ENCODE results near the gene VPS13D. TPM values are rescaled to one million over a fixed set of nuclear protein-coding genes. Genes with fewer than 3 reads are reported as not detected.
"Not testable (repeated sequence)": the region's sequence is repeated elsewhere in the genome, so short reads cannot be mapped to it uniquely, and the experiment has no call there.

The VPS13D gene
- total RNA-seq, 1 donor from 2014 or later: 77.8 TPM

GRCh38 chr1:12209495-12209832 is 20.4 kb upstream of the VPS13D start:
- no peak overlapping the region for H3K27ac Mint-ChIP-seq
- peaks cover 10% of the 10 kb centered on the region for H3K27me3 Mint-ChIP-seq (ENCODE audit: low read depth)
- no peak for DNase-seq (ENCODE audit: low spot score in 2 of 2, unreplicated experiment in 2 of 2)
- no peaks in the 10 kb centered on the region for H3K36me3 Mint-ChIP-seq
- no peak overlapping the region for H3K4me3 Mint-ChIP-seq
- no peak for TF ChIP-seq CTCF (IDR thresholded peaks at IDR 0.05; ENCODE audit: unreplicated experiment)
- H3K4me1 Mint-ChIP-seq: peaks cover 15% of the 10 kb centered on the region
- no peaks in the 10 kb centered on the region for H3K9me3 Mint-ChIP-seq

- no peak for TF ChIP-seq CTCF (IDR thresholded peaks at IDR 0.05; ENCODE audit: unreplicated experiment)
- peaks cover 26% of the 10 kb centered on the region for H3K27me3 Mint-ChIP-seq (ENCODE audit: low read depth)
- H3K4me3 Mint-ChIP-seq: no peak overlapping the region
- no peak for DNase-seq (ENCODE audit: low spot score in 2 of 2, unreplicated experiment in 2 of 2)
- no peak overlapping the region for H3K27ac Mint-ChIP-seq
- no peaks in the 10 kb centered on the region for H3K4me1 Mint-ChIP-seq
- peaks cover 4% of the 10 kb centered on the region for H3K9me3 Mint-ChIP-seq
- no peaks in the 10 kb centered on the region for H3K36me3 Mint-ChIP-seq
Observed at GRCh38 chr1:12215118-12215961, 14.5 kb upstream of the VPS13D start.

- no peak for TF ChIP-seq CTCF (IDR thresholded peaks at IDR 0.05; ENCODE audit: unreplicated experiment)
- peaks cover 15% of the 10 kb centered on the region for H3K27me3 Mint-ChIP-seq (ENCODE audit: low read depth)
- H3K36me3 Mint-ChIP-seq: peaks cover 4% of the 10 kb centered on the region
- H3K9me3 Mint-ChIP-seq: peaks cover 15% of the 10 kb centered on the region
- no peaks in the 10 kb centered on the region for H3K4me1 Mint-ChIP-seq
- H3K4me3 Mint-ChIP-seq: no peak overlapping the region
- no peak overlapping the region for H3K27ac Mint-ChIP-seq
- no peak for DNase-seq (ENCODE audit: low spot score in 2 of 2, unreplicated experiment in 2 of 2)
Observed at GRCh38 chr1:12219800-12220199, 10.0 kb upstream of the VPS13D start.

DNA sequence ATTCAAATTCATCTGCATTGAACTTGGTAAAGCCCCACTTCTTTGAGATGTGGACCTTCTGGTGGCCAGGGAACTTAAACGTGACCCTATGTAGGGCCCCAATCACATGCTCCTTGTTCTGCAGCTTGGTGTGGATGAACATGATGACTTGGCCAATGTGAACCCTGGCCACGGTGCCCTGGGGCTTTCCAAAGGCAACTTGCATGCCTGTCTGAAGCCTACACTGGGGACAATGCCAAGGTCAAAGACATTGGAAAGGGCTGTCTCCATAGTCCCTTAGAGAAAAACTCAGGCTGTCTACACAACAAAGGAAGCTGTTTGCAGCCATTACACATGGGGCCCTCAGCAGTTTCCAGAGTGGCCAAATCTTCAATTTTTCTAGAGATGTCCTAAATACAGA is 8.9 kb upstream of the VPS13D start:
- no peak for DNase-seq (ENCODE audit: low spot score in 2 of 2, unreplicated experiment in 2 of 2)
- H3K27me3 Mint-ChIP-seq (ENCODE audit: low read depth): peaks cover 12% of the 10 kb centered on the region
- TF ChIP-seq CTCF (IDR thresholded peaks at IDR 0.05; ENCODE audit: unreplicated experiment): no peak
- H3K4me1 Mint-ChIP-seq: no peaks in the 10 kb centered on the region
- H3K4me3 Mint-ChIP-seq: no peak overlapping the region
- peaks cover 15% of the 10 kb centered on the region for H3K9me3 Mint-ChIP-seq
- no peak overlapping the region for H3K27ac Mint-ChIP-seq
- peaks cover 4% of the 10 kb centered on the region for H3K36me3 Mint-ChIP-seq

- not testable (repeated sequence) for H3K36me3 Mint-ChIP-seq; DNase-seq (ENCODE audit: low spot score in 2 of 2, unreplicated experiment in 2 of 2); H3K4me1 Mint-ChIP-seq; H3K4me3 Mint-ChIP-seq; H3K27me3 Mint-ChIP-seq (ENCODE audit: low read depth); H3K27ac Mint-ChIP-seq
- peaks cover 12% of the 10 kb centered on the region for H3K9me3 Mint-ChIP-seq
Observed at GRCh38 chr1:12222700-12223099, 7.1 kb upstream of the VPS13D start.

GRCh38 chr1:12224092-12224491 is 5.7 kb upstream of the VPS13D start:
- not testable (repeated sequence) for H3K27ac Mint-ChIP-seq; H3K27me3 Mint-ChIP-seq (ENCODE audit: low read depth); H3K4me1 Mint-ChIP-seq; DNase-seq (ENCODE audit: low spot score in 2 of 2, unreplicated experiment in 2 of 2); H3K4me3 Mint-ChIP-seq; H3K36me3 Mint-ChIP-seq
- H3K9me3 Mint-ChIP-seq: peaks cover 12% of the 10 kb centered on the region

Measured in mesothelial cell of epicardium (in vitro differentiated cells).